Activated CD4-positive, alpha-beta T cell treated with anti-CD3 and anti-CD28 coated beads, Interleukin-2, amount 10 ng/mL, durations not matched to agents 7 days and 5 days (primary cell): ENCODE data around the gene ONECUT3. TPM values are rescaled to one million over a fixed set of nuclear protein-coding genes. Genes with fewer than 3 reads are reported as not detected.
A peak's percentile ranks its signal among the peaks of the same experiment; 100 is the strongest.

Experiments
- CTCF ChIA-PET: fragments of 350-600 bp; sonication (Branson Sonifier 250); formaldehyde crosslinking; loops from one replicate; lab custom pipeline; 2021; ENCODE audit warnings: antibody characterized with exemption; lab: Charles Lee
- POLR2A ChIA-PET: fragments of 350-600 bp; sonication (Branson Sonifier 250); formaldehyde crosslinking; loops from one replicate; lab custom pipeline; 2021; ENCODE audit warnings: antibody characterized with exemption; lab: Charles Lee
- DNase-seq: peaks from one replicate; pipeline ENCODE4 v3.0.0-alpha.2; 2020
- H3K27ac Mint-ChIP-seq: one replicate; pipeline ENCODE4 v1.8.0; 2021; ENCODE audit warnings: mild to moderate bottlenecking, moderate library complexity, mixed read lengths
- H3K27me3 Mint-ChIP-seq: one replicate; pipeline ENCODE4 v1.8.0; 2021; ENCODE audit warnings: mixed read lengths
- H3K36me3 Mint-ChIP-seq: one replicate; pipeline ENCODE4 v1.8.0; 2021; ENCODE audit warnings: low read depth, mixed read lengths
- H3K4me1 Mint-ChIP-seq: one replicate; pipeline ENCODE4 v1.8.0; 2021; ENCODE audit warnings: mixed read lengths
- H3K4me3 Mint-ChIP-seq: one replicate; pipeline ENCODE4 v1.8.0; 2021; ENCODE audit warnings: mild to moderate bottlenecking, moderate library complexity, mixed read lengths
- H3K9me3 Mint-ChIP-seq: one replicate; pipeline ENCODE4 v1.8.0; 2021; ENCODE audit warnings: mixed read lengths
- total RNA-seq, 2 experiments: library from RNA; stranded (reverse); gene quantifications; one replicate each; pipeline ENCODE4 v1.2.3, GENCODE V29; 2021

Gene ONECUT3
- total RNA-seq, 2 experiments from 2014 or later, result not detected

DNA sequence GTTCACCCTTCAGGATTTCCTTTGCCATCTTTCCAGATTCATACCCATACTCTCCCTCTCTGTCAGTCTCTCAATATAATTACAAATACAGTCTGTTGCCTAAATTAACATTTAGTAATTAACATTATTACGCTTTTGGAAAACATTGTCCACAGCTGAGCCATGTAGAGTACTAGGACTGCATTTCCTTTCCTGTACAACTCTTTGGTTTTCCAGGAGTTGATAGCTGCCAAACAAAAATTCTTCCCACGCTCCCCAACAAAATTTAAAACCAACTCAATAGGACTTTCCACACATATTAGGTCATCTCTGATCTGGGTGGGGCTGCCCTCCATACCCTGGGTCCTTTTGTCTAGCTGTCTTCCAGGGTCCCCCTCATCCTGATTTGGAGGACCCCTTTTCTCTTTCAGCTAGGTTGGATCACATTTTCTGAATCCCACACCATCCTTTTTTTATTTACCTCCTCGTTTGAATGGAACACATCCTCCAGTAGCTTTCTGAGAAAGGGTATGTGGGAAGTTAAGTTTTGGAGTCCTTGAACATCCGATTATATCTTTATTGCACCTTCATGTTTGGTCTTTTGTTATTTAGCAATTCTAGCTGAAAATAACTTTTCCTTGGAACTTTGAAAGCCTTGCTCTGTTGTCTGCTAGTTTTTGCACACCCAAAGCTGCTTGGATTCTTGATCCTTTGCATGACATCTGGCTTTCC is 17.7 kb downstream of the ONECUT3 start:
- H3K27me3 Mint-ChIP-seq, result peaks cover 45% of the 10 kb centered on the region
- DNase-seq, result no peak
- no peak overlapping the region for H3K4me3 Mint-ChIP-seq
- H3K9me3 Mint-ChIP-seq, result peaks cover 15% of the 10 kb centered on the region
- H3K27ac Mint-ChIP-seq, result no peak overlapping the region
- POLR2A ChIA-PET, result no interaction called here
- CTCF ChIA-PET, result interaction anchor here (0.9 to 2.1 kb wide), 3 partner anchors 12 to 55 kb away, joined by 3 to 8 read pairs (median 3); no protein-coding TSS in a partner anchor
- no peaks in the 10 kb centered on the region for H3K36me3 Mint-ChIP-seq
- H3K4me1 Mint-ChIP-seq, result no peaks in the 10 kb centered on the region

DNA sequence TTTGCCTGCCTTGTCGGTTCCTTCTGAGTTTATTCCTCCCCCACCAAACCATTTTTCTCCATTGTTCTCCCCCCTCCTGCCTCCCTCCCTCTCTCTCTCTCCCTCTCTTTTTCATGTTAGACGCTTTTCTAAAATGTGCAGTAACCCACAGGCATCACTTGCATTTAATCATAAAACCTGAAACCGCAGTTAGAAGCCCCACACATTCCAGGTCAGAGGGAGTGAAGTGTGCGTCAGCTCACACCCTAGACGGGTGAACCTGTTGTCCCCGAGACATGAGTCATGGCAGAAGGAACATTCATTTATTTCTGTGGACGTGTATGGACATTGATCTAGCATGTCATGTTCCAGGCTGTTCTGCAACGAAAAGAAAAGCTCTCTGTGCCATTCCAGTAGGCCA is 19.9 kb downstream of the ONECUT3 start:
- H3K4me3 Mint-ChIP-seq, result peak overlapping the region; percentile 16
- H3K4me1 Mint-ChIP-seq, result no peaks in the 10 kb centered on the region
- peaks cover 2% of the 10 kb centered on the region for H3K36me3 Mint-ChIP-seq
- ChIA-PET CTCF (interaction anchor here (0.7 to 1.3 kb wide), 3 partner anchors 9 to 227 kb away, joined by 3 read pairs; no protein-coding TSS in a partner anchor), POLR2A (no interaction called here)
- H3K27ac Mint-ChIP-seq, result no peak overlapping the region
- DNase-seq, result no peak
- peaks cover 49% of the 10 kb centered on the region for H3K27me3 Mint-ChIP-seq
- H3K9me3 Mint-ChIP-seq, result peaks cover 15% of the 10 kb centered on the region

DNA sequence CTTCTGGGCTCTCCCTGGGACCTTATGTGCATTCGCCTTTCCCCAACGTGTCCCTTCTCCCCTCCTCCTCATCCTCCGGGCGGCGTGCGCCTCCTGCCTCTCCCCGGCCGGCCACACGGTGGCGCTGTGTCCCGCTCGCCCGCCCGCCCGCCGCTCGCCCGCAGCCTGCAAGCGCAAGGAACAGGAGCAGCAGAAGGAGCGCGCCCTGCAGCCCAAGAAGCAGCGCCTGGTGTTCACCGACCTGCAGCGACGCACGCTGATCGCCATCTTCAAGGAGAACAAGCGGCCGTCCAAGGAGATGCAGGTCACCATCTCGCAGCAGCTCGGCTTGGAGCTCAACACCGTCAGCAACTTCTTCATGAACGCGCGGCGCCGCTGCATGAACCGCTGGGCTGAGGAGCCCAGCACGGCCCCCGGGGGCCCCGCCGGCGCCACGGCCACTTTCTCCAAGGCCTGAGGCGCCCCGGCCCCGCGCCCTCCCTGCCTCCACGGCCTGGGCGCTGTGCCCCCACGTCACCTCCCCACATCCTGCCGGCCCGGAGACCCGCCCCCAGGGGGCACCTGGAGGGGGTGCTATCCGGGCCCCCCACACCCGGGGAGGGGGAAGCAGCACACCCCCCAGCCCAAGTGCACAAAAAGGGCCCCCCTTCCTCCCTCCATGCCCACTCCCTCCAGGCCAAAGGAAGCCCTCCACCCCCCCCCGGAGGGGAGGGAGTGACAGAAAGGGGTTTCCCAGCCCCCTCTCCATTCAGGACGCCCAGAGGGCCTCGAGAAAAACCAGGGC is 21.9 kb downstream of the ONECUT3 start:
- peaks cover 12% of the 10 kb centered on the region for H3K9me3 Mint-ChIP-seq
- H3K4me1 Mint-ChIP-seq, result no peaks in the 10 kb centered on the region
- H3K27ac Mint-ChIP-seq, result no peak overlapping the region
- DNase-seq, result no peak
- no peak overlapping the region for H3K4me3 Mint-ChIP-seq
- peaks cover 57% of the 10 kb centered on the region for H3K27me3 Mint-ChIP-seq
- peaks cover 2% of the 10 kb centered on the region for H3K36me3 Mint-ChIP-seq
- ChIA-PET CTCF (no interaction called here), POLR2A (no interaction called here)

DNA sequence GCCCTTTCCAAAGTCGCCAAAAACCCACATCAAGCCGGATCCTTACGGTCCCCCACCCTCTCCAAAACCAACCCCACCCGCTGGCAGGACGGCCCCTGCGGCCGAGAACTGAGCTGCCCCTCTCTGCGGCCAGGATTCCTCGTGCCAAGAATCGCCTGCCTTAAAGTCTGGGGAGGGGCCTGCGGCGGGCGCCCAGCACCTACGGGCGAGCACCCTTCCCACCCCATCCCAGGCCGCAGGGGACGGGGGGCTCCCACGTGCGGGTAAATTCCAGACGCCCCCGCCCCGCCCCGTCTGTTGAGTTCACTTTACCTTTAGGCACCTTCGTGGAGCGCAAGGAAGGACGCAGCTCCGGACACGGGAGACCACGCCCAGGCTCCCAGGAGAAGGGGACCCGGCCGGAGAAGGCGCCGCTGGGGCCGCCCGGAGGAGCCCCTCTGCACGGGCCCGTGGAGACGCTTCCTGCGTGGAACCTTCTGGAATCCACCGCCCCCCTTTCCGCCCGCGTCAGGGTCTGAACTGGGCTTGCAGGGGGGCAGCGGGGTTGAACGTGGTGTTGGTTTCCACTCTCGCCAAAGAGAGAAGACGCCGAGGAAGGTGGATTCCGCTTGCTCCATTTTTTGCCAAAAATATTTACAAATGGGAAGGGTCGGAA is 22.8 kb downstream of the ONECUT3 start:
- ChIA-PET POLR2A (no interaction called here), CTCF (no interaction called here)
- peaks cover 5% of the 10 kb centered on the region for H3K9me3 Mint-ChIP-seq
- no peaks in the 10 kb centered on the region for H3K4me1 Mint-ChIP-seq
- H3K4me3 Mint-ChIP-seq, result no peak overlapping the region
- H3K27me3 Mint-ChIP-seq, result peaks cover 57% of the 10 kb centered on the region
- DNase-seq, result no peak
- peaks cover 2% of the 10 kb centered on the region for H3K36me3 Mint-ChIP-seq
- no peak overlapping the region for H3K27ac Mint-ChIP-seq

DNA sequence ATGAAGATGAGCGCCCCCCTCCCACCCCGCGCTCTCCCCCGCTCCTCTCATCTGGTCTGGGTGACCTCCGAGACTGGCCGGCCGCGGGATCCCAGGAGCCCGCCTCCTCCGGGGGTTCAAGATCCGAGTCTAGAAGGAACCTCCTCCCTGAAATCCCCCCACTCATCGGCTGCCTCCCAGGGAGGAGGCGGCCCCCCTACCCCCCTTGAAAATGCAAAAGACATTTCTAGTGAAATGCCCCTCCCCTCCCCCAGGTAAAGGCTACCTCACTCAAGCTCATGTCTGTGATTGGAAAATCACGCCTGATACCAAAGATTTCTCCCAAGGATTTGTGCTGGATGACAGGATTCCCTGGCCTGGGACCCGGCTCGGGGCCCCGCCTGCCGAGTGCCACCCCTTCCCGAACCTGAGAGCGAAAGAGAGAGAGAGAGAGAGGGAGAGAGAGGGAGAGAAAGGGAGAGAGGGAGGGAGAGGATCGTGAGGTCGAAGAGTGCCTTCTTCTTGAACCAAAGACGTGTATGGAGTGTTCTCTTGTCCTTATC is 23.4 kb downstream of the ONECUT3 start:
- Mint-ChIP-seq H3K36me3 (peaks cover 2% of the 10 kb centered on the region), H3K4me1 (no peaks in the 10 kb centered on the region), H3K9me3 (no peaks in the 10 kb centered on the region), H3K4me3 (no peak overlapping the region), H3K27me3 (peaks cover 53% of the 10 kb centered on the region), H3K27ac (no peak overlapping the region)
- ChIA-PET POLR2A (no interaction called here), CTCF (no interaction called here)
- DNase-seq, result no peak

DNA sequence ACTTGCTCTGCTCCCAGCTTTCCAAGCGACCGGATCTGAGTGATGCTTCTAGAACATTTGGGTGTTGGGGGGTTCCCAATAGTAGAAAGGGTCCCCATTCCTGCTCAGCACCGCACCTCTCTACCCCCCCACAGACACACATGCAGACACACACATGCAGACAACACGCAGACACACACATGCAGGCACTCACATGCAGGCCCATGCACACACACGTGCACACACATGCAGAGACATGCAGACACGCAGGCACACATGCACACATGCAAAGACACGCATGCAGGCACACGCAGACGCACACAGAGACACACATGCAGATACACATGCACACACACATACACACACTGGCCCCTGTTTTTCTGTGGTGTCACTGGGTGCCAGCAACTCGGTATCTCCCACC is 23.8 kb downstream of the ONECUT3 start:
- Mint-ChIP-seq H3K27me3 (peaks cover 53% of the 10 kb centered on the region), H3K4me1 (no peaks in the 10 kb centered on the region), H3K27ac (peak overlapping the region; percentile 50), H3K9me3 (no peaks in the 10 kb centered on the region), H3K4me3 (no peak overlapping the region), H3K36me3 (peaks cover 2% of the 10 kb centered on the region)
- ChIA-PET CTCF (no interaction called here), POLR2A (no interaction called here)
- DNase-seq, result no peak

DNA sequence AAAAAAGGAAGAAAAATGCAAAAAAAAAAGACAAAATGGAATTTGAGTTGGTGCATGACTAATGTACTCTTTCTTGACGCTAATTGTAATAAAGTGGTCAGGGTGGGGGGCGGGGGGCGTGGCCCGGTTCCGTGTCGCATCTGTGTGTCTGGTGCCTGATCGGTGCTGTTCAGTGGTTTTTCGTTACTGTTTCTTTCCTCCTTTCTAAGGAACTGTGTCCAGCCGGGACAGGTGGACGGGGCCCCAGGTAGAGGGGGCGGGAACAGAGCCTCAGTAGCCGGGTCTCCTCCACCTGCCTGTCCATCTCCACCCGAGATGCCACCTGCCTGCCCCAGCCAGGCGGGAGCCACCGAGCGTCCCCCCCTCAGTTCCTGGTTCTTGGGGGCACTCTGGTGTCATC is 26.3 kb downstream of the ONECUT3 start:
- ChIA-PET POLR2A (no interaction called here), CTCF (no interaction called here)
- Mint-ChIP-seq H3K4me3 (no peak overlapping the region), H3K4me1 (no peaks in the 10 kb centered on the region), H3K9me3 (no peaks in the 10 kb centered on the region), H3K36me3 (peaks cover 2% of the 10 kb centered on the region), H3K27ac (no peak overlapping the region), H3K27me3 (peaks cover 43% of the 10 kb centered on the region)
- DNase-seq, result no peak

DNA sequence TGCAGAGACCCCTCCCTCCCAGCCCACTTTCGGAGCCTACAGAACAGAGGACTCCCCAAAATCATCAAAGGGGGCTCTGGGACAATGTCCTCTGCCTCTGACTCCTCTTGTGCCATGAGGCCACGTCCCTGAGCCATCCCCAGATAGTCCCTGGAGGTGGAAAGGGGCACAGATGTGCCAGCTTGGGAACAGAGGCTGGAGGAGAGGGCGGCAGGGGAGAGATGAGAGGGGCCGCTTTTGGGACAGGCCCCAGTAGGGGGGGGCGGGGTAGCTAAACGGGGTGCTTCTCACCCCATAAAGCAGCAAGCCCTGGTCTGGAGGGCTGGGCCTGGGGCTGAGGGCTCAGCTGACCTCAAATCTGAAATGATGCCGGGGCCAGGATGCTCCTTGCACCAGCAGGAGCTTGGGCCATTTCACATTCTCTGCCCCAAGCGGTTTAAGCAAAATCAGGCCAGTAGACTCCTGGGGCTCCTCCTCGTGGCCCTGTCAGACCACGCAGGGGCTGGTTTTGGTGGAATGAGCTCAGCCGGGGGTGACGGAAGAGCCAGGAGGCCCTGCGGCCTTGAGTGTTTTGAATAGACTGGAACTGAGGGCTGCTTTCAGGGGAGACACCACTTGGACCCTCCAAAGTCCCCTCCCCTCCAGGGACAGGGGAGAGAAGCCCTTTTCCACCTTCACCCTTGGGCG is 27.1 kb downstream of the ONECUT3 start:
- ChIA-PET CTCF (no interaction called here), POLR2A (no interaction called here)
- Mint-ChIP-seq H3K4me3 (no peak overlapping the region), H3K27ac (no peak overlapping the region), H3K36me3 (peaks cover 2% of the 10 kb centered on the region), H3K9me3 (no peaks in the 10 kb centered on the region), H3K4me1 (no peaks in the 10 kb centered on the region), H3K27me3 (peaks cover 40% of the 10 kb centered on the region)
- DNase-seq, result no peak

DNA sequence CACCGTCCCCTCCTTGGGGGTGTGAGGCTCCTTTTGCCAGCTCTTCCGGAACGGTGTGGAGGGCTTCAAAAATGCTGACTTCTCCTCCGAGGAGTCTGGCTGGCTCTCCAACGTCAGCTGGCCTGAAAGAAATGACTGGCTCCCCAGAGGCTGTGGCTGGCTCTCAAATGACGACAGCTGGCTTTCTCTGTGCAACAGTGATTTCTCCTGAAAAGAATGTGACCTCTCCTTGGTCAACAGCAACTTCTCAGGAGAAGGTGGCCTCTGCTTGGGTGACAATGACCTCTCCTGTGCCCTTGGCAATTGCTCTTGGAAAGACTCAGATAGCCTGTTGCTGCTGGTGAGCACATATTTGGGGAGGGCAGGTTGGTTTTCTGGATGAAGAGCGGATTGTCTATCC is 29.2 kb downstream of the ONECUT3 start:
- peaks cover 32% of the 10 kb centered on the region for H3K27me3 Mint-ChIP-seq
- no peak for DNase-seq
- H3K9me3 Mint-ChIP-seq, result no peaks in the 10 kb centered on the region
- no peak overlapping the region for H3K27ac Mint-ChIP-seq
- H3K36me3 Mint-ChIP-seq, result no peaks in the 10 kb centered on the region
- CTCF ChIA-PET, result interaction anchor here (0.9 to 2.0 kb wide), 5 partner anchors 12 to 236 kb away, joined by 3 to 8 read pairs (median 3); no protein-coding TSS in a partner anchor
- POLR2A ChIA-PET, result no interaction called here
- H3K4me3 Mint-ChIP-seq, result no peak overlapping the region
- H3K4me1 Mint-ChIP-seq, result no peaks in the 10 kb centered on the region

DNA sequence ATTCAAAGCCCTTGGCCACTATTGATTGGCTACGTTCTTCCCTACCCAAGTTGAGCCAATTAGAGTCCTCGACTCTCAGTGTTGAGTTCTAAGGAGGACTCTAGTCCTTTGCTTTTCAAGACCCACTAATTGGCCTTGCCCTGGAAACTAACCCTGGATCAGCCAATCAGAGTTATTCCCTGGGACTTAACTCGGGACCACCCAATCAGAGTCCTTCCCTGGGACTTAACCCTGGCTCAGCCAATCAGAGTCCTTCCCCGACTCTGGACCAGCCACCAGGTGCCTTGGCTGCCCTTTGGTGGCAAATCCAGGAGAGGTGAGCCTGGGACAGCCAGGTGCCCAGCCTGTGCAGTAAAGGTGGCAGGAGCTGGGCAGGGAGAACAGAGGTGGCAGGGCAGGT is 30.0 kb downstream of the ONECUT3 start:
- no peak overlapping the region for H3K4me3 Mint-ChIP-seq
- H3K9me3 Mint-ChIP-seq, result no peaks in the 10 kb centered on the region
- ChIA-PET CTCF (interaction anchor here (0.9 to 2.0 kb wide), 5 partner anchors 11 to 111 kb away, joined by 3 to 8 read pairs (median 3); no protein-coding TSS in a partner anchor), POLR2A (no interaction called here)
- no peak overlapping the region for H3K27ac Mint-ChIP-seq
- H3K4me1 Mint-ChIP-seq, result no peaks in the 10 kb centered on the region
- no peak for DNase-seq
- H3K36me3 Mint-ChIP-seq, result no peaks in the 10 kb centered on the region
- peaks cover 29% of the 10 kb centered on the region for H3K27me3 Mint-ChIP-seq

DNA sequence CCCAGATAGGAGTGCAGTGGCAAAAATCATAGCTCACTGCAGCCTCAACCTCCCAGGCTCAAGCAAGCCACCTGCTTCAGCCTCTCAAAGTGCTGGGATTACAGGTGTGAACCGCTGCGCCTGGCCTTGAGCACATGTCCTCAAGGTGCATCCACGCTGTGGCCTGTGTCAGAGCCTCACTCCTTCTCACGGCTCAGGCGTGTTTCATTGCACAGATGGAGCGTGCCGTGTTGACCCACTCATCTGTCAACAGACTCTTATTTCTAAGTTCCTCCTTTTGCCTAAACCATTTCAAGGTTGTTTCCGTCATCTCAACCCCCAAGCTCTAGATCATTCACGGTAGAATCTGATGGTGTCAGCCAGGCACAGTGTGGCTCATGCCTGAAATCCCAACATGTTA is 30.6 kb downstream of the ONECUT3 start:
- H3K27ac Mint-ChIP-seq, result no peak overlapping the region
- no peaks in the 10 kb centered on the region for H3K4me1 Mint-ChIP-seq
- ChIA-PET POLR2A (no interaction called here), CTCF (interaction anchor here (0.6 to 2.0 kb wide), 3 partner anchors 13 to 183 kb away, joined by 3 to 8 read pairs (median 3); no protein-coding TSS in a partner anchor)
- H3K9me3 Mint-ChIP-seq, result no peaks in the 10 kb centered on the region
- H3K36me3 Mint-ChIP-seq, result no peaks in the 10 kb centered on the region
- no peak for DNase-seq
- H3K4me3 Mint-ChIP-seq, result no peak overlapping the region
- peaks cover 25% of the 10 kb centered on the region for H3K27me3 Mint-ChIP-seq

DNA sequence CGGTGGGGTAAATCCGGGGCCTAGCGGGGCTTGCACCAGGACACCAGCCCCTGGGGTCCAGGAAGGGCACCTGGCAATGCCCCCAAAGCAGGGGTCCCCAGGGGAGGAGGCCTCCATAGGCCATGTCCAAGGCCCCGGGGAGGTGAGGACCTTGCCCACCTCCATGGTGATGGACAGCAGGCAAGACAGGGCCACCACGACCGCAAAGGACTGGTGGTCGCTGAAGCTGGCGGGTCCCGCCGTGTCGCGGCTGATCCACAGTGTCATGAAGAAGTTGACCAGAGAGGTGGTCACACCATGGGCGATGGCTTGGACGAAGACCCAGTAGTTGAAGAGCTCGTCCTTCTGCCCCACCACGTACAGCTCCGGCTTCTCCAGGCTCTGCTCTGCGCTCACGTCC is 32.0 kb downstream of the ONECUT3 start:
- Mint-ChIP-seq H3K4me3 (no peak overlapping the region), H3K27ac (no peak overlapping the region), H3K9me3 (no peaks in the 10 kb centered on the region), H3K27me3 (peaks cover 14% of the 10 kb centered on the region), H3K36me3 (no peaks in the 10 kb centered on the region), H3K4me1 (no peaks in the 10 kb centered on the region)
- ChIA-PET POLR2A (no interaction called here), CTCF (no interaction called here)
- DNase-seq, result no peak
